ENCODE data around the gene CHST10.

- TF ChIP-seq POLR2AphosphoS5 (IDR thresholded peaks at IDR 0.05) (no peak), CTCF (IDR thresholded peaks at IDR 0.05 in 8 of 11, conservative IDR thresholded peaks at IDR 0.05 in 3 of 11) (no peak)
Observed at GRCh38 chr2:100397118-100397860, 20.2 kb downstream of the CHST10 start.

Data from spleen (tissue), 7 donors.